ENCODE results near the gene DCAF7. TPM values are rescaled to one million over a fixed set of nuclear protein-coding genes. Genes with fewer than 3 reads are reported as not detected.

Gene DCAF7
- total RNA-seq, 4 donors from 2014 or later: 29.2 to 42.9 (median 41.9) TPM

DNA sequence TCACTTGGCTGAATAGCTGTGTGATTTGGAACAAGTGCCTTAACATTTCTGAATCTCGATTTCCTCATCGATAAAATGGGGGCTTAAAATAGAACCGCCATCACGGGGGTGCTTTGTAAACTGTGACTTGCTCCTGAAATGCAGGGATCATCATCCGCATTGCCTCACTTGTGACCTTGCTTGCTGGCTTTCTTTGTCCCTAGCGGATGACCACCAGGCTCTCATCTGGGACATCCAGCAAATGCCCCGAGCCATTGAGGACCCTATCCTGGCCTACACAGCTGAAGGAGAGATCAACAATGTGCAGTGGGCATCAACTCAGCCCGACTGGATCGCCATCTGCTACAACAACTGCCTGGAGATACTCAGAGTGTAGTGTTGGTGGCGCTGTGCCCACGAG, 38.5 kb downstream of the DCAF7 start:
- DNase-seq: no peak
- Histone ChIP-seq H3K27ac (no peak overlapping the region), H3K9me3 (no peaks in the 10 kb centered on the region), H3K27me3 (no peaks in the 10 kb centered on the region), H3K4me1 (no peaks in the 10 kb centered on the region), H3K36me3 (peaks cover 0 to 63% (median 25%) of the 10 kb centered on the region in 4 donors), H3K4me3 (no peak overlapping the region)
- 92 to 93% methylated on average over 3 to 11 of the region's 11 CpGs for WGBS, 2 donors (ENCODE audit: low coverage in 1 of 2)
- TF ChIP-seq POLR2A (IDR thresholded peaks at IDR 0.05) (no peak), EP300 (IDR thresholded peaks at IDR 0.05; ENCODE audit: low read depth) (no peak), POLR2AphosphoS5 (IDR thresholded peaks at IDR 0.05) (no peak)
- TF ChIP-seq, protein P1, sequence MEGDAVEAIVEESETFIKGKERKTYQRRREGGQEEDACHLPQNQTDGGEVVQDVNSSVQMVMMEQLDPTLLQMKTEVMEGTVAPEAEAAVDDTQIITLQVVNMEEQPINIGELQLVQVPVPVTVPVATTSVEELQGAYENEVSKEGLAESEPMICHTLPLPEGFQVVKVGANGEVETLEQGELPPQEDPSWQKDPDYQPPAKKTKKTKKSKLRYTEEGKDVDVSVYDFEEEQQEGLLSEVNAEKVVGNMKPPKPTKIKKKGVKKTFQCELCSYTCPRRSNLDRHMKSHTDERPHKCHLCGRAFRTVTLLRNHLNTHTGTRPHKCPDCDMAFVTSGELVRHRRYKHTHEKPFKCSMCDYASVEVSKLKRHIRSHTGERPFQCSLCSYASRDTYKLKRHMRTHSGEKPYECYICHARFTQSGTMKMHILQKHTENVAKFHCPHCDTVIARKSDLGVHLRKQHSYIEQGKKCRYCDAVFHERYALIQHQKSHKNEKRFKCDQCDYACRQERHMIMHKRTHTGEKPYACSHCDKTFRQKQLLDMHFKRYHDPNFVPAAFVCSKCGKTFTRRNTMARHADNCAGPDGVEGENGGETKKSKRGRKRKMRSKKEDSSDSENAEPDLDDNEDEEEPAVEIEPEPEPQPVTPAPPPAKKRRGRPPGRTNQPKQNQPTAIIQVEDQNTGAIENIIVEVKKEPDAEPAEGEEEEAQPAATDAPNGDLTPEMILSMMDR (IDR thresholded peaks at IDR 0.05): no peak
- intact Hi-C loops (cut with DNase I; ENCODE audit: low total_unique reads) (no loop called here), in situ Hi-C loops (cut with MboI; ENCODE audit: low pct_ligation_motif_present in 1 of 4, low pct_unique_long_range_greater_than_20kb in 1 of 4, low sequenced_read_pairs in 3 of 4) (no loop called here)

DNA sequence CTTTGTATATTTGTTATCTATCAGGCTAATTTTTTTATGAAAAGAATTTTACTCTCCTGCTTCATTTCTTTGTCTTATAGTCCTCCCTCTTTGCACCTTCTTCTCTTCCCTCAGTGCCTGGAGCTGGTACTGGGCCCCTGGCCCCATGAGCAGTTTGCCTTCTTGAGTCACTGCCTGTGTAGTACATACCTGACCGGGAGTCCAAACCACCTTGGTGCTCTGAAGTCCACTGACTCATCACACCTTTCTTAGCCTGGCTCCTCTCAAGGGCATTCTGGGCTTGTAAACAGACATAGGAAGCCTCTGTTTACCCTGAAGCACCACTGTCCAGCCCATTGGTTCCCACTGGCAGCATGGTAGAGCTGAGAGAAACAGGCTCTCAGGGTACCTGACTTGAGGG, 39.4 kb downstream of the DCAF7 start:
- H3K27me3 ChIP-seq: no peaks in the 10 kb centered on the region
- no peak for DNase-seq
- H3K4me3 ChIP-seq: no peak overlapping the region
- intact Hi-C loops (cut with DNase I; ENCODE audit: low total_unique reads): no loop called here
- H3K27ac ChIP-seq: no peak overlapping the region
- H3K36me3 ChIP-seq: peaks cover 0 to 54% (median 21%) of the 10 kb centered on the region in 4 donors
- in situ Hi-C loops (cut with MboI; ENCODE audit: low pct_ligation_motif_present in 1 of 4, low pct_unique_long_range_greater_than_20kb in 1 of 4, low sequenced_read_pairs in 3 of 4): no loop called here
- H3K4me1 ChIP-seq: no peaks in the 10 kb centered on the region
- 100% methylated on average over 1 of the region's 1 CpG; no CpG with 5 or more reads in 1 of the 2 donors for WGBS, 2 donors (ENCODE audit: low coverage in 1 of 2)
- TF ChIP-seq, protein P1 (IDR thresholded peaks at IDR 0.05): no peak
- TF ChIP-seq POLR2A (IDR thresholded peaks at IDR 0.05) (no peak), EP300 (IDR thresholded peaks at IDR 0.05; ENCODE audit: low read depth) (no peak), POLR2AphosphoS5 (IDR thresholded peaks at IDR 0.05) (no peak)
- no peaks in the 10 kb centered on the region for H3K9me3 ChIP-seq

DNA sequence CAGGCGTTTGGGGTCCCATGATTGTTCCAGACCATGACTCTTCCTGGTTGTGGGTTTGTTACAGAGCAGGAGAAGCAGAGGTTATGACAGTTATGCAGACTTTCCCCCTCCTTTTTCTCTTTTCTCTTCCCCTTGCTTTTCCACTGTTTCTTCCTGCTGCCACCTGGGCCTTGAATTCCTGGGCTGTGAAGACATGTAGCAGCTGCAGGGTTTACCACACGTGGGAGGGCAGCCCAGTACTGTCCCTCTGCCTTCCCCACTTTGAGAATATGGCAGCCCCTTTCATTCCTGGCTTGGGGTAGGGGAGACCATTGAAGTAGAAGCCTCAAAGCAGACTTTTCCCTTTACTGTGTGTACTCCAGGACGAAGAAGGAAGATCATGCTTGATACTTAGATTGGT, 42.5 kb downstream of the DCAF7 start:
- TF ChIP-seq, protein P1 (IDR thresholded peaks at IDR 0.05): no peak

DNA sequence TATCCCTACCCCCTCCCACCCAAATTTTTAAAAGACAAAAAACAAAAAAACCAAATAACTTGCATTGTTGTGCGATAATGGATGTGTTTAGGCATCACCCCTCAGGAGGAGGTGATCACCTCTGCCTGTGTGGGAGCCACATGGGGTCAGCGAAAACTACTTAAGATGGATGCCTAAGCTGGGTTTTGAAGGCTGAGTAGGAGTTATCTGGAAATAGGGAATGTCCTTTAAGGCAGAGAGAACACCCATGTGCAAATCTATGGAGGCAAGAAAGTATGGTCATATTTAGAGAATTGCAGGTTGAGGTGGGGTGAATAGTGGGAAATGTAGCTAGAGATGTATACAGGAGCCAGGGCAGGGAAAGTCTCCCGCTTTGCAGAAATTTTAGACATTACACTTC, 44.9 kb downstream of the DCAF7 start:
- TF ChIP-seq POLR2AphosphoS5 (IDR thresholded peaks at IDR 0.05) (no peak), POLR2A (IDR thresholded peaks at IDR 0.05) (no peak), EP300 (IDR thresholded peaks at IDR 0.05; ENCODE audit: low read depth) (no peak)
- TF ChIP-seq, protein P1 (IDR thresholded peaks at IDR 0.05): no peak
- intact Hi-C loops (cut with DNase I; ENCODE audit: low total_unique reads): no loop called here

More for the DNA sequence above, 42.5 kb downstream of the DCAF7 start:
- WGBS, 2 donors (ENCODE audit: low coverage in 1 of 2): 80 to 100% methylated on average over 1 to 3 of the region's 3 CpGs
- in situ Hi-C loops (cut with MboI; ENCODE audit: low pct_ligation_motif_present in 1 of 4, low pct_unique_long_range_greater_than_20kb in 1 of 4, low sequenced_read_pairs in 3 of 4): no loop called here
- DNase-seq: no peak
- intact Hi-C loops (cut with DNase I; ENCODE audit: low total_unique reads): no loop called here
- no peaks in the 10 kb centered on the region for H3K27me3 ChIP-seq
- H3K4me1 ChIP-seq: no peaks in the 10 kb centered on the region
- no peak overlapping the region for H3K4me3 ChIP-seq
- peaks cover 0 to 33% (median 16%) of the 10 kb centered on the region in 4 donors for H3K36me3 ChIP-seq
- H3K9me3 ChIP-seq: no peaks in the 10 kb centered on the region
- no peak overlapping the region for H3K27ac ChIP-seq

More for the DNA sequence above, 44.9 kb downstream of the DCAF7 start:
- Histone ChIP-seq H3K4me1 (peaks cover 4 to 8% (median 4%) of the 10 kb centered on the region in 4 donors), H3K36me3 (peaks cover 0 to 19% (median 7%) of the 10 kb centered on the region in 4 donors), H3K27ac (no peak overlapping the region), H3K4me3 (no peak overlapping the region), H3K27me3 (no peaks in the 10 kb centered on the region), H3K9me3 (no peaks in the 10 kb centered on the region)
- WGBS, 2 donors (ENCODE audit: low coverage in 1 of 2): 92 to 99% methylated on average over 2 to 3 of the region's 3 CpGs
- DNase-seq: no peak
- in situ Hi-C loops (cut with MboI; ENCODE audit: low pct_ligation_motif_present in 1 of 4, low pct_unique_long_range_greater_than_20kb in 1 of 4, low sequenced_read_pairs in 3 of 4): no loop called here

Data from transverse colon (tissue), 4 donors.